Jurkat, Clone E6-1 (cell line): ENCODE measurements around the gene TIMM29.

Source experiments
- DNase-seq: peaks from one replicate; pipeline ENCODE4 v3.0.0-alpha.2; 2011; ENCODE audit warnings: low read depth, low spot score
- H3K4me3 ChIP-seq: 2 replicates; pipeline ENCODE4 v1.5.1; 2011; ENCODE audit warnings: mild to moderate bottlenecking, low read length, control low read depth, moderate library complexity

TIMM29 gene

DNA sequence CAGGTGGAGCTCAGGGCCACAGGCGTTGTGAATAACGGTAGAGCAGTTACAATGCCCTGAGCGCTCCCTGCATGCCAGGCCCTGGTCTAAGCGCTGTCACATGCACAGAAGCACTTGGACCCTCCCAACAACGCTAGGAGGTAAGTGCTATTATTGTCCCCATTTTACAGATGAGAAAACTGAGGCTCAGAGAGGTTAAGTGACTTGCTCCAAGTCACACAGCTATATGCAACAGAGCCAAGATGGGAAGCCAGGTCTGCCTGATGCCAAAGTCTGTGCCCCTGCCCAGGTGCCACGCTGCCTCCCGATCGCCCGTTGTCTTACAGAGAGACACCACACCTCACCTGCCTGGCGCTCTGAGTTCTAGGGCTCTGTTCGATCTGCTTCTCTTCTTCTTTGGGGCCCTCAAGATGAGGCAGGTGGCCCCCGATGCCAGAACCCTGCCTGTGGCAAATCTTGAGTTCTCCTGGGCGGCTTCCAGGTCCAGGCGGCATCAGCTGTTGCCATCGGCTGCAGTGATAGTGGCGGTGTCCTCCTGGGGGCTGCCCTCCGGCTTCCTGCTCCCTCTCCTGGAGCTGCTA is 20.1 kb upstream of the TIMM29 start:
- DNase-seq, result no peak
- H3K4me3 ChIP-seq, result no peak overlapping the region

DNA sequence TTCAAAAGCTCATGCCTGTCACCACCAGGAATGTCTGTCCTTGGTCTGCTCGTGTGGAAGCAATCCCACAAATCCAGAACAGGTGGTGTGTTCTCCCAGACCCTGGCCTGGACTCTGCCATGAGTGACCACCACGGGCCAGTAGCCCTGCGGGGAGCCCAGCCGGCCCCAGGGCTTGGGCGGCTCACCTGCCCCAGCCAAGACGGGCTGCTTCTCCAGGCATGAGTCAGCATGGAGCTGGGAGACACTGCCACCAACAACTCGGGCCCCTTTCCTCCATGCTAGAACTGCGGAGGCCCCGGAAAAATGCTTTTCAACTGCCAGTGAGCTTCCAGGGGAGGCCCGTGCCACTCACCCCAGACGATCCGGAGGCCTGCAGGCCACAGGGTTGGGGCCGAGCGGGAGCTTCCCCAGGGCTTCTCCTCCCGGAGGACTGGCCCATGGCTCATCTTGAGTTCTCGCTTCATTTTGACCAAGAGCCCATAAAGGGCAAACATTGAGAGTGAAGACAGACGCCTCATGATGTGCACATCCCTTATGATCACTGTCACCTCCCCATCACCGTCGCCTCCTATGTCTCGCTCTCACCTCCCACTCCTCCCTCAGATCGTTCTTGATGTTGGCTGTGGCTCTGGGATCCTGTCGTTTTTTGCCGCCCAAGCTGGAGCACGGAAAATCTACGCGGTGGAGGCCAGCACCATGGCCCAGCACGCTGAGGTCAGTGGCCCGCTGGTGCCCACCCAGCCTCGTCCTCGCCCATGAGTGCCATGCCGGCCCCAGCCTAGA is 16.8 kb upstream of the TIMM29 start:
- no peak for DNase-seq

DNA sequence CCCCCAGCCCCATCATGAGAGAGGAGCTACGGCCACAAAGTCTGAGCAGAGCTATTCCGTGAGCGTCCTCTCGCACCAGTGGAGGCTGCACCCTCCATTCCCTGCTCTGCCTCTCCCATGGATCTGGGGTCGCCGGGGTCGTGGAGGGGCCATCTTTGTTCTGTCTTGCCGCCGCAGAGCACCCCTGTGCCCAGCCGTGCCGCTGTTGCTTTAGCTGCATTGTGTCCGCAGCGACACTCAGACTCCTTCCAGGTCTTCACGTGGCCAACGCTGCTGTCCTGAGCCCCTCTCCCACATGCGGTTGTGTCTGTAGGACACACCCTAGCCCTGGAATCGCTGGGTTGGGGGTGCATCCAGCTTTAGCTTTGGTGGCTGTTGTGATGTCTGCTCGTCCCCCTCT is 16.0 kb upstream of the TIMM29 start:
- no peak for DNase-seq
- no peak overlapping the region for H3K4me3 ChIP-seq

More for the DNA sequence above, 16.8 kb upstream of the TIMM29 start:
- no peak overlapping the region for H3K4me3 ChIP-seq

DNA sequence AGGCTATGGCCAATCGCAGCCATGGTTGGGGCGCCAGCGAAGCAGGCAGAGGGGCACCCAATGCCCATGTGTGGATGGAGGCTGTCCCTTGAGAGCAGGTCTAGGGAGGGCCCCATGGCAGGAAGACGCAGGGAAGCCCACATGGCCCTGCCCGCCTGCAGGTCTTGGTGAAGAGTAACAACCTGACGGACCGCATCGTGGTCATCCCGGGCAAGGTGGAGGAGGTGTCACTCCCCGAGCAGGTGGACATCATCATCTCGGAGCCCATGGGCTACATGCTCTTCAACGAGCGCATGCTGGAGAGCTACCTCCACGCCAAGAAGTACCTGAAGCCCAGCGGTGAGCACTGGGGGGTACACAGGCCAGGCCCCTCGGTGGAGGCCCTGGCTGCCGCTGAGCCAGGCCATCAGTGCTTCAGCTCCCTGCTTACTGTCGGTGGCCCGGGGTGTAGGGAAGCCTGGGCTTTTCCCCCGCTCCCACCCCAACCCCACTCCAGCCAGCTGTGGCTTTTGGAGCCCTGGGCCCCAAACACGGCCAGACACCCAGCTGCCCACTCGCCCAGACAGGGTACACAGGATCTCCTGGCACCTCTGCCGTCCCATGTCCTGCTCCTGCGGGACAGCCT is 14.8 kb upstream of the TIMM29 start:
- no peak overlapping the region for H3K4me3 ChIP-seq
- DNase-seq, result no peak

DNA sequence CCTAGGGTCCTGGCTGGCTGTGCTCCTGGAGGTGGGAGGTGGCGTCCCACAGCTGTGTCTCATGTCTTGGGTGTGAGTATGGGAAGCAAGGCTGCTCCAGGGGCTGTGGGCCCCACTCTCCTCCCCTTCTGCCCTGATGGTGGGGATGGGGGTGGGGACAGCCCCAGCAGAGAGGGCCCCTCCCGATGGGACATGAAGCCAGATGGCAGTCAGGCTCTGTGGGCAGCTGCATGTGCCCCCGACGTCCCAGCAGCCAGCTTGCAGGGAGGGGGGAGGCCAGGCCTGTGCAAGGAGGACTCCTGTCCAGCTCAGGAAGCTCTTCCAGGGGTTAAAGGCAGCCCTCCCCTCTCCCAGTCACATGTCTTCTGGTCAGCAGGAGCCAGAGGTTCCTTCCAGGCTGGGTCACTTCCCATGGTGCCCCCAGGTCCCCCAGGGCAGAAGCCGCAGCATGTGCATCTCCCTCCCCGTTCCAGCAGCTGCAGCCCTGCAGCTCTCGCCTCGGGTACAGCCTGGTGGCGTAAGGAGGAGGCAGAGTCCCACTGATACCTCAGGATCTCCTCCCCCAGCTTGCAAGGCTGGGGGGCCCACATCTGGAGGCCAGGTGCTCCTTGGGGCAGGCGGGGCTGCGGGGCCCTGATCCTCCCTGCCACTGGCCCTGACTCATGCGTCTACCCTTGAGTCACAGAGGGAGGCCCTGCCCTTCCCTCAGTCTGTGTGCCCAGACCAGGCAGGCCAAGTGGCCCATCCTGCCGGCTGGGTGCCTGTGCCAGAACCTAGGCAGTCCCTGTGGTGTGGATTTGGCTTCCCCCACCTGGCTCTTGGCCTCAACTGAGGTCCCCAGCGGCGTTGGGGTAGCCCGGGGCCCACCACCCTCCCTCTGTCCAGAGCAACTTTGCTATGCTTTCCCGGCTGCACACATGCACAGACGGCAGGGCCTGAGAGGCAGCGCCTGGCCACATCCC is 13.2 kb upstream of the TIMM29 start:
- no peak overlapping the region for H3K4me3 ChIP-seq
- no peak for DNase-seq

DNA sequence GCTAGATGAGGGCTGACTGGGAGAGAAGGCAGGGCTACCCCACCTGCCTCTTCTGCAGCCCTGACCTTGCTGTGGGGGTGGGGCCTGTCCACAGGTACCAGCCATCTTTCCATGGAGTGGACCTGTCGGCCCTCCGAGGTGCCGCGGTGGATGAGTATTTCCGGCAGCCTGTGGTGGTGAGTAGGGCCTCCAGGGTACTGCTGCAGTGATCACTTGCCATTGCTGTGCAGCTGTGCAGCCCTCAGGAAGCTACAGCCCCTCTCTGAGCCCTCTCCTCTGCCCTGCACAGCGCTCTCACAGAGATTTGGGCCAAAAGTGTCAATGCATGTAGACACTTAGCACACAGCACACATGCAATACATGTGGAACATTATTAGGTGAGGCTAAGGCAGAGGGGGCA is 12.0 kb upstream of the TIMM29 start:
- no peak for DNase-seq
- H3K4me3 ChIP-seq, result no peak overlapping the region

DNA sequence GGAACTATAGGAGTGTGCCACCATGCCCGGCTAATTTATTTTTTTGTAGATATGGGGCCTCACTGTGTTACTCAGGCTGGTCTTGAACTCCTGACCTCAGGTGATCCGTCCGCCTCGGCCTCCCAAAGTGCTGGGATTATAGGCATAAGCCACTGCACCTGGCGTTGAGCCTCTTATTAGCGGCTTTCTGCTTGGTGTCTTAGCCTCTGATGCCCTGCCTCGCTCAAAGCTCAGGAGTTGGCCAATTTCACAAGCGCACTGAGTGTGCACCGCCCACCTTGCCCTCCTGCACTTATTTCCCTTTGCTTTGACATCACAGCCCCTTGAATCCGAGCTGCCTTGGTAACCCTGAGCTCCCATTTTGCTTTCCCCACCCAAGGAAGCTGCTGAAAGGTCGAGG is 10.3 kb upstream of the TIMM29 start:
- DNase-seq, result no peak
- H3K4me3 ChIP-seq, result no peak overlapping the region

DNA sequence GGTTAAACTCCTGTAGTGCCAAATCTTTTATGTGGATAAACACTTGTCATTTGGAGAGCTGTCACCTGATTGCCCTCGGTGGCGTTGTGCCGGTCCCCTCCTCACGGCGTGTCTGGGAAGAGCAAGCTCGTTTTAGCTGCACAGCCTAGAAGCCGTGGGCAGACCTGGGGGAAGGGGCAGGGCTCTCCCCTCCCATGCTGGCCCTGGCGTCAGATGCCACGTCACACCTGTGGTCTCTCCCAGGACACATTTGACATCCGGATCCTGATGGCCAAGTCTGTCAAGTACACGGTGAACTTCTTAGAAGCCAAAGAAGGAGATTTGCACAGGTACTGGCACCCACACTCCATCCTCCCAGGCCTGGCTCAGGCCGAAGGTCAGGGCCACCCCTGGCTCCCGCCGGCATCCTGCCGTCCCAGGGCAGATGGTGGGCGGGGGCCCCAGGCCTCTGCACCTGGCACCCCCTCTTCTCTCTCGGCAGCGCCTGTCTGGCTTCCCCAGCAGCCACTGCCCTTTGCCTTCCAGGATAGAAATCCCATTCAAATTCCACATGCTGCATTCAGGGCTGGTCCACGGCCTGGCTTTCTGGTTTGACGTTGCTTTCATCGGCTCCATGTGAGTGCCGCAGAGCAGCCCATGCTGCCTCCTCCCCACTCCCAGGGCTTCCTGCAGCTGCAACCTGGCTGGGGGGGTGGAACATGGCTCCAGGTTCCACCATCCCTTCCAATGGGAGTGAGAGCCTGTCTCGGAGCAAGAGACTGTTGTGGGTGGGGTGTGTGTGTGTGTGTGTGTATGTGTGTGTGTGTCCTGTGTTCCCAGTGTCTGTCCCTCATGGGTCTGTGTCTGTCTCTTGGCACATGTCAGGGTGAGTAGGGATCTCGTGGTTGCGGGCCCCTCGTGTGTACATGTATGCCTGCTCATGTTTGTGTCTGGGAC is 9.0 kb upstream of the TIMM29 start:
- DNase-seq, result no peak

DNA sequence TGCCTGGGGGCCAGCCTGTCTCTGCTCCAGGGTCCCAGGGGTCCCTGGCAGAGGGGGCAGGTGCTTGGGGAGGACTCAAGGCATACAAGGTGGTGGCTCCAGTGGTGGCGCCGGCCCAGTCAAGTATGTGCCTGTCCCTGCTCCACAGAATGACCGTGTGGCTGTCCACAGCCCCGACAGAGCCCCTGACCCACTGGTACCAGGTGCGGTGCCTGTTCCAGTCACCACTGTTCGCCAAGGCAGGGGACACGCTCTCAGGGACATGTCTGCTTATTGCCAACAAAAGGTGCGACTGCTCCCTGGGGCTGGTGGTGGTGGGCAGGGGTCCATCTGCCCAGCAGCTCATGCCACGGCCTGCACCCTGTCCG is 8.3 kb upstream of the TIMM29 start:
- H3K4me3 ChIP-seq, result no peak overlapping the region
- no peak for DNase-seq

More for the DNA sequence above, 9.0 kb upstream of the TIMM29 start:
- no peak overlapping the region for H3K4me3 ChIP-seq

DNA sequence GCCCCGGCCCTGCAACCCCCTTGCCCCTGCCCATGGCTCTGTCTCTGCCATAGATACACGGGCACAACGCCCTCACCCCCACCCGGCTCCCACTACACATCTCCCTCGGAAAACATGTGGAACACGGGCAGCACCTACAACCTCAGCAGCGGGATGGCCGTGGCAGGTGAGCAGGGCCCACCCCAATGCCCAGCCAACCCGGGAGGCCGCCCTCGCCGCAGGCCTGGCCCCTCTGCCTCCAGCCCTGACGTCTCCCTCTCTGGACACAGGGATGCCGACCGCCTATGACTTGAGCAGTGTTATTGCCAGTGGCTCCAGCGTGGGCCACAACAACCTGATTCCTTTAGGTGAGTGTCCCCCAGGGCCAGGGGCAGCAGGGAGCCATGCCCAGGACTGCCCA is 7.8 kb upstream of the TIMM29 start:
- H3K4me3 ChIP-seq, result no peak overlapping the region
- DNase-seq, result no peak

DNA sequence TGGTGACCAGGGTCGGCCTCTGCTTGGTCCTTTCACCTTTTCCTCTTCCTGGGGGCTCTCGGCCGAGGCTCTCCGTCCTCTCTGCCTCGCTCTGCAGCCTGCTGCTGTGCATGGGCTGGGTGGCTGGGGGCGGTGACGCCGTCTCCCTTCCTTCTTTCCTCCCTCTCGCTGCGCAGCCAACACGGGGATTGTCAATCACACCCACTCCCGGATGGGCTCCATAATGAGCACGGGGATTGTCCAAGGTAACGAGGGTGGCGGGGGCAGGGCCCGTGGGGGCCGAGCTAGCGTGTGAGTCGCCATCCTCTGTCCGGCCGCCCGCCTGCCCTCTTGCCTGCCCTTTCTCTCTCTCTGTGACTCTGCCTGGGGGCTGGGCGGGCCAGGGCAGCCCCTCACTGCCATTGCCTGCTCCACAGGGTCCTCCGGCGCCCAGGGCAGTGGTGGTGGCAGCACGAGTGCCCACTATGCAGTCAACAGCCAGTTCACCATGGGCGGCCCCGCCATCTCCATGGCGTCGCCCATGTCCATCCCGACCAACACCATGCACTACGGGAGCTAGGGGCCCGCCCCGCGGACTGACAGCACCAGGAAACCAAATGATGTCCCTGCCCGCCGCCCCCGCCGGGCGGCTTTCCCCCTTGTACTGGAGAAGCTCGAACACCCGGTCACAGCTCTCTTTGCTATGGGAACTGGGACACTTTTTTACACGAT is 7.3 kb upstream of the TIMM29 start:
- no peak overlapping the region for H3K4me3 ChIP-seq
- no peak for DNase-seq

DNA sequence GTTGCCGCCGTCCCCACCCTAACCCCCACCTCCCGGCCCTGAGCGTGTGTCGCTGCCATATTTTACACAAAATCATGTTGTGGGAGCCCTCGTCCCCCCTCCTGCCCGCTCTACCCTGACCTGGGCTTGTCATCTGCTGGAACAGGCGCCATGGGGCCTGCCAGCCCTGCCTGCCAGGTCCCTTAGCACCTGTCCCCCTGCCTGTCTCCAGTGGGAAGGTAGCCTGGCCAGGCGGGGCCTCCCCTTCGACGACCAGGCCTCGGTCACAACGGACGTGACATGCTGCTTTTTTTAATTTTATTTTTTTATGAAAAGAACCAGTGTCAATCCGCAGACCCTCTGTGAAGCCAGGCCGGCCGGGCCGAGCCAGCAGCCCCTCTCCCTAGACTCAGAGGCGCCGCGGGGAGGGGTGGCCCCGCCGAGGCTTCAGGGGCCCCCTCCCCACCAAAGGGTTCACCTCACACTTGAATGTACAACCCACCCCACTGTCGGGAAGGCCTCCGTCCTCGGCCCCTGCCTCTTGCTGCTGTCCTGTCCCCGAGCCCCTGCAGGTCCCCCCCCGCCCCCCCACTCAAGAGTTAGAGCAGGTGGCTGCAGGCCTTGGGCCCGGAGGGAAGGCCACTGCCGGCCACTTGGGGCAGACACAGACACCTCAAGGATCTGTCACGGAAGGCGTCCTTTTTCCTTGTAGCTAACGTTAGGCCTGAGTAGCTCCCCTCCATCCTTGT is 6.5 kb upstream of the TIMM29 start:
- no peak overlapping the region for H3K4me3 ChIP-seq
- no peak for DNase-seq

DNA sequence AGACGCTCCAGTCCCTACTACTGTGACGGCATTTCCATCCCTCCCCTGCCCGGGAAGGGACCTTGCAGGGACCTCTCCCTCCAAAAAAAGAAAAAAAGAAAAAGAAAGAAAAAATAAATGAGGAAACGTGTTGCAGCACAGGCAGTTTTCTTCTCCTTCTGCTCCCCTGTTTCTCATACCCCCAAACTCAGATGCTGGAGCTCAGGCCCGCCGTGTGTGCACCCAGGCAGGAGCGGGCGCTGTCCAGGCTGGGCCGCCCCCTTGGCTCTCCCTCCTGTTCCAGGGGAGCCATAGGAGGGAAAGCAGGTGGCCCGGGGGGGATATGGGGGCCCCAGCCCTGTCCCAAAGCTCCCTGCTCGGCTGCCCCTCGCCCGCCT is 6.0 kb upstream of the TIMM29 start:
- no peak overlapping the region for H3K4me3 ChIP-seq
- DNase-seq, result no peak

DNA sequence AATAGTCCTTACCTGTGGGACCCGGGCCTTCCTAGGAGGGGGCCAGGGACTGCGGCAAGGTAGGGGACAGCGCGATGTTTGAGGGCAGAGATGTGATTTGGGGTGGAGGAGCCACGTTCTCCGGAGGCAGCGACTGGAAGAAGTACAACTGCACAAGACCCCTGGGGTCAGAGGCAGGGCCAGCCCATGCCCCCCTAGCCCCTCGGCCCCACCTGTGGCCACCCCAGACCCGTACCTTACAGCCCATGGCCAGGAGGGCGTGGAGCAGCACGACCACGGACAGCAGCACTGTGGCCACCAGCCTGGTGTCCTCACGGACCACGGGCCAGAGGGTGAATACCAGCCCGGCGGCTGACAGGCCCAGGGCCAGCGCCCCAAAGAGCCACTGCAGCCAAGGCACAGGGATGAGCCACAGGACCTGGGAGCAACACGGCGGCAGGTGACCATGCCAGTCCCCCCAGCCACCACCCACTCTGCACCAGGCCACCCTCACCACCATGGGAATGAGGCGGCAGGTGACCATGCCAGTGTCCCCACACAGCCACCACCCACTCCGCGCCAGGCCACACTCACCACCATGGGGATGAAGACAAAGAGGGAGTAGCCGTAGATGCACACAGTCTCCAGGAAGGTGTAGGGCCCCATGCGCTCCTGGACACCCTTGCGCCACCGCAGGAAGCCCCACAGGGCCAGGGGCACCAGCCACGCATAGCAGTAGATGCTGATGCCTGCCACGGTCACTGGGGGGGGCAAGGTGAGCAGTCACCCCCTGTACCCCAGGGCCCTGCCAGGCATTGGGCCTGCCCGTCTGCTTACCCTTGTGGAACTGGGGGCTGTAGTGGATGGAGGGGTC is 5.1 kb upstream of the TIMM29 start:
- DNase-seq, result no peak
- no peak overlapping the region for H3K4me3 ChIP-seq

DNA sequence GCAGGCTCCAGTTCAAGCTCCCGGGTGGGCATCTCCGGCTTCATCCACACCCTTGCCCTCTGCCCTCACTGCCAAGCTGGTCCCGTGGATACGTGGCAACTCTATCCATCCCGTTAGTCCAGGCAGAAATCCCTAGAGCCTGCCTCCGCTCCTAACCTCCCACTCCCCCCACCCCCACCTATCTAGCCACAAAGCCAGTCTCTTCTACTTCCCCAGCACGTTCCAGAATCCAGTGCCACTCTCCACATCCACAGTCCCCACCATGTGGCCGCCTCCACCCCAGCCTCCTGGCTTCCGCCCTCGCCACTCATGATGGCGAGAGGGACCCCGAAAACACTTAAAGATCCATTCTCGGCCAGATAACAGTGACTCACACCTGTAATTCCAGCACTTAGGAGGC is 4.0 kb upstream of the TIMM29 start:
- no peak for DNase-seq
- no peak overlapping the region for H3K4me3 ChIP-seq

DNA sequence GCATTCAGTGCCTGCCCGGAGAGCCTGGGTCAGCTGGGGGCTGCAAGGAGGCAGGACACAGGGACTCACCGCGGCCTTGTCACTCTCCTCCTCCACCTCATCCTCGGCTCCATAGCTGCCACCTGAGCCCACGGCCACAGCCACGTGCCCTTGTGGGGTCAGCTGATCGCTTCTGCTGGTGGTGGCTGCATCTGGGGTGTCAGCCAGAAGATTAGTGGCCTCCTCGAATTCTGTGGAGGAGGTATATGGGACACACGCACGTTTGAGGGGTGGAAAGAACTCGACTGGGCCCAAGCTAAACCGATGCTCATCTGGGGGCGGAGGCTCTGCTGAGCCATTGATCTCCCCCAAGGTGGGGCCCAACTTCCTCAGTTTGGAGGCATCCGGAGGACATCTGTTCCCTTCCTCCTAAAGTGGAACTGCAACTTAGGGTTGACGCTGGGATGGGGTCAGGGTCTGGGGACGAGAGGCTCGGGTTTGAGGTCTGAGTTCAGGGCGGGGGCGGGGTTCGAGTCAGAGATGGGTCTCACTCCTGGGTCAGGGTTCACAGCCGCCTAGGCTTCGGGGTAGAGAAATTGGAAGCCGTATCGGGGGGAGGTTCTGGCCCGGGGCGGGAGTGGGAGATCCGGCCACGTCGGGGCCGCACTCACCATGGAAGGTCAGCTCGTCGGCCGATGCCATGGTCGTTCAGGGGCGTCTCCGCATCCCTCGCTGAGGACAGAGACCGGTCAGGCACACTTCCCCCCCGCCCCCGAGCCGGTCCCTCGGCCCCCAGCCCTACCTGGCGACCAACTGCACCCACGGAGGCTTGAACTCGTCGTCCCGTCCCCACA is 665 bp upstream of the TIMM29 start:
- DNase-seq, result no peak
- peak overlapping the region; percentile 82 for H3K4me3 ChIP-seq
